Measurements from ENCODE around the gene ANAPC2.

The ANAPC2 gene
- 96.0 to 103 reads per million in 2 donors for total RNA-seq

- DNase-seq: peak; percentile 92
Observed at GRCh38 chr9:137188490-137189296, at the start of gene ANAPC2, which contains the start of gene SSNA1. Gene ANAPC2, minus strand, starts transcription at chr9:137188560. Its CDS starts 28 bp downstream, at chr9:137188532. Gene SSNA1, plus strand, starts transcription at chr9:137188676. Its CDS starts 51 bp downstream, at chr9:137188727.

GRCh38 chr9:137236936-137237421, 48.6 kb upstream of the ANAPC2 start:
- no peak for DNase-seq

- peak; percentile 66 for DNase-seq
Observed at GRCh38 chr9:137236238-137236935, 48.0 kb upstream of the ANAPC2 start.

GRCh38 chr9:137235424-137236237, 47.3 kb upstream of the ANAPC2 start:
- DNase-seq: no peak

- no peak for DNase-seq
Observed at GRCh38 chr9:137234758-137235423, 46.5 kb upstream of the ANAPC2 start.

- no peak for DNase-seq
Observed at GRCh38 chr9:137234055-137234697, 45.8 kb upstream of the ANAPC2 start.

- DNase-seq: no peak
Observed at GRCh38 chr9:137233143-137233980, 45.0 kb upstream of the ANAPC2 start.

- no peak for DNase-seq
Observed at GRCh38 chr9:137232510-137232909, 44.1 kb upstream of the ANAPC2 start.

- DNase-seq: no peak
Observed at GRCh38 chr9:137232101-137232500, 43.7 kb upstream of the ANAPC2 start.

- DNase-seq: no peak
Observed at GRCh38 chr9:137231372-137232039, 43.1 kb upstream of the ANAPC2 start.

GRCh38 chr9:137230705-137231371, 42.5 kb upstream of the ANAPC2 start, which contains the start of gene SLC34A3:
Gene SLC34A3, plus strand, starts transcription at chr9:137230901. Its CDS starts 802 bp downstream, at chr9:137231703.
- DNase-seq: no peak

GRCh38 chr9:137229903-137230704, 41.7 kb upstream of the ANAPC2 start:
- no peak for DNase-seq

- no peak for DNase-seq
Observed at GRCh38 chr9:137228968-137229896, 40.9 kb upstream of the ANAPC2 start.

GRCh38 chr9:137228506-137228967, 40.2 kb upstream of the ANAPC2 start:
- DNase-seq: no peak

- no peak for DNase-seq
Observed at GRCh38 chr9:137227853-137228505, 39.6 kb upstream of the ANAPC2 start.

- DNase-seq: peak; percentile 48
Observed at GRCh38 chr9:137227054-137227852, 38.9 kb upstream of the ANAPC2 start, which contains the start of gene RNF224. Gene RNF224, plus strand, starts transcription at chr9:137227502. Its CDS starts 834 bp downstream, at chr9:137228336.
